ENCODE results near the gene FAM161B.
A peak's percentile ranks its signal among the peaks of the same experiment; 100 is the strongest.

The FAM161B gene

GRCh38 chr14:73887694-73888459 is 62.0 kb downstream of the FAM161B start:
- POLR2A ChIA-PET = no interaction called here

DNA sequence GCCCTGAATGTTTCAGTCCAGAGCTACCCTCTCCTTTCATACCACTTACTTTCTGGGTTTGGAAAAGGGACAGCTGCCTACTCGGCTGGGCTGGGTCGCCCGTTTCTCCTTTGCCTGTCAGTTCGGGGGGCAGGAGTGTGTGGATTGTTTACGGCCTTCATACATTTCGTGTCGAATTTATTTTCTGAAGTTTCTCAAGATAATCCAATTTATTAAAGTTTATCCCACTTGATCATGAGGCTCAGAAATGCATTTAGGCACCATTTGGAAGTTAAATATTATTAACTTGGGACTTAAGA is 62.6 kb downstream of the FAM161B start:
- DNase-seq (ENCODE audit: low read depth, low spot score) = no peak
- POLR2A ChIA-PET = interaction anchor here (1.3 kb wide), 2 partner anchors 8 to 35 kb away, joined by 4 to 5 read pairs; partner anchors contain the start of gene PTGR2
- CTCF ChIA-PET = interaction anchor here (1.1 to 2.0 kb wide), 2 partner anchors 8 to 158 kb away, joined by 3 to 11 read pairs; no protein-coding TSS in a partner anchor
- peak overlapping the region; percentile 76 for H3K4me3 ChIP-seq (ENCODE audit: low read depth, low read length)
- TF ChIP-seq, protein P1, sequence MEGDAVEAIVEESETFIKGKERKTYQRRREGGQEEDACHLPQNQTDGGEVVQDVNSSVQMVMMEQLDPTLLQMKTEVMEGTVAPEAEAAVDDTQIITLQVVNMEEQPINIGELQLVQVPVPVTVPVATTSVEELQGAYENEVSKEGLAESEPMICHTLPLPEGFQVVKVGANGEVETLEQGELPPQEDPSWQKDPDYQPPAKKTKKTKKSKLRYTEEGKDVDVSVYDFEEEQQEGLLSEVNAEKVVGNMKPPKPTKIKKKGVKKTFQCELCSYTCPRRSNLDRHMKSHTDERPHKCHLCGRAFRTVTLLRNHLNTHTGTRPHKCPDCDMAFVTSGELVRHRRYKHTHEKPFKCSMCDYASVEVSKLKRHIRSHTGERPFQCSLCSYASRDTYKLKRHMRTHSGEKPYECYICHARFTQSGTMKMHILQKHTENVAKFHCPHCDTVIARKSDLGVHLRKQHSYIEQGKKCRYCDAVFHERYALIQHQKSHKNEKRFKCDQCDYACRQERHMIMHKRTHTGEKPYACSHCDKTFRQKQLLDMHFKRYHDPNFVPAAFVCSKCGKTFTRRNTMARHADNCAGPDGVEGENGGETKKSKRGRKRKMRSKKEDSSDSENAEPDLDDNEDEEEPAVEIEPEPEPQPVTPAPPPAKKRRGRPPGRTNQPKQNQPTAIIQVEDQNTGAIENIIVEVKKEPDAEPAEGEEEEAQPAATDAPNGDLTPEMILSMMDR (IDR thresholded peaks at IDR 0.05; ENCODE audit: insufficient read depth, low read length, missing control alignments) = no peak

More at GRCh38 chr14:73887694-73888459, 62.0 kb downstream of the FAM161B start:
- CTCF ChIA-PET = interaction anchor here (1.1 to 1.4 kb wide), 2 partner anchors 8 to 160 kb away, joined by 3 to 4 read pairs; no protein-coding TSS in a partner anchor
- TF ChIP-seq, protein P1 (IDR thresholded peaks at IDR 0.05; ENCODE audit: insufficient read depth, low read length, missing control alignments) = no peak
- peak overlapping the region; percentile 76 for H3K4me3 ChIP-seq (ENCODE audit: low read depth, low read length)
- no peak for DNase-seq (ENCODE audit: low read depth, low spot score)

DNA sequence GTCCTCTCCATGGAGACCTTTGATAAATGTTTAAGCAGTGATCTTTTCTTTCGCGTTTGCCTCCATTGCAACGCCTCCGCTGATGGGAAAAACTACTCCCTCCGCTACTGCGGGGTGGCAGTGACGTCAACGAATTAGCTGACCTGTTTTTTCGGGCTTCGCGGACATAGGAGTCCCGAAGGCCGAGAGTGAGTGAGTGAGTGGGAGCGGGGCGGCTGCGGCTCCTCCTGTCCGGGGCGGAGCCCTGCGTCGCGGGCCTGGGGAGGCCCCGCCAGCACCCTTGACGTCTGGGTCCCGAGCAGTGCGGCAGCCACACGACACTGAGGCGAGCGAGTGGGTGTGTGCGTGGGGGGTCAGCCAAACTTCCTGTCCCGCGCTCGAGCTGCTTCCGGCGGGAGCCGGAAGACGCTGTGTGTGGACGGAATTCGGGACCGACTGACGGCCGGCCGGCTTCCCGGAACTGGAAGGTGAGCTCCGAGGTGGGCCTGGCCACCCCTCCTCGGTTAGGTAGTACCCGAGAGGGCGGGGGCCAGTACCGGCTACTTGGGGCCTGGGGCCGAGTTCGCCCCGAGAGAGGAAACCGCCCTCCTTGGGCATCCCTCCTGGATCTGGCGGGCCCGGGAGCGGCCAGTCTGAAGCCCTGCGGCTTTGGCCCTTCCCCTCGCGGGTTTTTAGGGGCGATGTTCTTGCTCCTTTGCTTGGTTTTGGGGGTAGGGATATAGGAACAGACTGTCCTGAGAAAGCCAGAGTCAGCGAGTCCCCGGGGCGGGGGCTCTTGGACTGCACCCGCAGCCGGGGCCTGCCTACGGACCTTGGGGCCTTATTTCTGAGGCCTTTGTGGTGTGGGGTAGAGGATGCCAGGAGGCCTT is 63.2 kb downstream of the FAM161B start, which contains the start of gene ZNF410:
Gene ZNF410 (plus strand): TSS at position 411 of the 869 bp plus-strand sequence. CDS start 5,317 bp downstream, outside the sequence.
- ChIA-PET POLR2A (interaction anchor here (0.5 to 1.3 kb wide), 7 partner anchors 9 to 126 kb away, joined by 3 to 5 read pairs (median 3); partner anchors contain the start of genes COQ6, FAM161B and PTGR2), CTCF (interaction anchor here (1.1 to 2.0 kb wide), 3 partner anchors 9 to 158 kb away, joined by 3 to 11 read pairs (median 4); no protein-coding TSS in a partner anchor)
- DNase-seq (ENCODE audit: low read depth, low spot score) = peak; percentile 87
- TF ChIP-seq, protein P1 (IDR thresholded peaks at IDR 0.05; ENCODE audit: insufficient read depth, low read length, missing control alignments) = no peak
- peak within 1 kb of the TSS; percentile 76 for H3K4me3 ChIP-seq (ENCODE audit: low read depth, low read length)

GRCh38 chr14:73884438-73885190 is 65.3 kb downstream of the FAM161B start:
- POLR2A ChIA-PET = no interaction called here
- TF ChIP-seq, protein P1 (IDR thresholded peaks at IDR 0.05; ENCODE audit: insufficient read depth, low read length, missing control alignments) = no peak
- CTCF ChIA-PET = no interaction called here
- no peak for DNase-seq (ENCODE audit: low read depth, low spot score)
- no peak overlapping the region for H3K4me3 ChIP-seq (ENCODE audit: low read depth, low read length)

Measured in AG04449 (cell line).